PC-3 (cell line): ENCODE results near the gene TDRD12. TPM values are rescaled to one million over a fixed set of nuclear protein-coding genes. Genes with fewer than 3 reads are reported as not detected.

ENCODE experiments used
- ATAC-seq: fragments of 200-7000 bp; cut with Tn5 transposase; 2 replicates; pipeline ENCODE4 v1.9.1; 2020; ENCODE audit warnings: mild to moderate bottlenecking, moderate library complexity
- BruUV-seq: library from RNA; stranded (reverse); fragments of 400-500 nt; replicated peaks from 2 replicates; lab custom pipeline; 2021; lab: Mats Ljungman, UMichigan
- CTCF ChIA-PET: fragments of 300-600 bp; sonication (Branson Sonifier 250); formaldehyde crosslinking; loops from one replicate; lab custom pipeline; 2022; ENCODE audit warnings: antibody characterized with exemption; lab: Charles Lee
- POLR2A ChIA-PET: fragments of 300-600 bp; sonication (Branson Sonifier 250); formaldehyde crosslinking; loops from one replicate; lab custom pipeline; 2022; ENCODE audit warnings: antibody characterized with exemption; ENCODE audit not compliant: unreplicated experiment; lab: Charles Lee
- DNase-seq: peaks from one replicate; pipeline ENCODE4 v3.0.0-alpha.2; 2015
- H2AFZ ChIP-seq: fragments of 300-600 bp; sonication (generic); 2 replicates; pipeline ENCODE4 v1.6.0; 2016; ENCODE audit warnings: antibody characterized with exemption, low read length
- H3F3A ChIP-seq: fragments of 300-600 bp; sonication (generic); one replicate; pipeline ENCODE4 v1.6.0; 2017; ENCODE audit warnings: antibody characterized with exemption, low read length, control low read depth, mild to moderate bottlenecking; ENCODE audit not compliant: unreplicated experiment
- H3K27ac ChIP-seq: fragments of 300-600 bp; sonication (generic); 2 replicates; pipeline ENCODE4 v1.5.1; 2016; ENCODE audit warnings: mild to moderate bottlenecking, low read length
- H3K27me3 ChIP-seq: fragments of 300-600 bp; sonication (generic); 2 replicates; pipeline ENCODE4 v1.6.1; 2016; ENCODE audit warnings: low read length, mixed read lengths
- H3K36me3 ChIP-seq: fragments of 300-600 bp; sonication (generic); 2 replicates; pipeline ENCODE4 v1.6.1; 2016; ENCODE audit warnings: low read depth, mixed run types, low read length, mixed read lengths
- H3K4me1 ChIP-seq: fragments of 300-600 bp; sonication (generic); 2 replicates; pipeline ENCODE4 v1.5.1; 2016; ENCODE audit warnings: low read length; ENCODE audit not compliant: insufficient read depth
- H3K4me2 ChIP-seq: fragments of 300-600 bp; sonication (generic); 2 replicates; pipeline ENCODE4 v1.6.0; 2016; ENCODE audit warnings: low read length
- H3K4me3 ChIP-seq: fragments of 300-600 bp; sonication (generic); 2 replicates; pipeline ENCODE4 v1.5.1; 2016; ENCODE audit warnings: mild to moderate bottlenecking, low read length, mixed read lengths
- H3K79me2 ChIP-seq: fragments of 300-600 bp; sonication (generic); 2 replicates; pipeline ENCODE4 v1.6.1; 2017; ENCODE audit warnings: low read length, mixed read lengths
- H3K9ac ChIP-seq: fragments of 300-600 bp; sonication (generic); 2 replicates; pipeline ENCODE4 v1.6.0; 2016; ENCODE audit warnings: mild to moderate bottlenecking, low read length
- H3K9me2 ChIP-seq: fragments of 300-600 bp; sonication (generic); replicated peaks from 2 replicates; pipeline ENCODE4 v1.6.1; 2016; ENCODE audit warnings: mixed run types, low read length, mixed read lengths
- H3K9me3 ChIP-seq: fragments of 300-600 bp; sonication (generic); 2 replicates; pipeline ENCODE4 v1.6.1; 2016; ENCODE audit warnings: low read length, mixed read lengths
- H4K20me1 ChIP-seq: fragments of 300-600 bp; sonication (generic); 2 replicates; pipeline ENCODE4 v1.6.1; 2016; ENCODE audit warnings: low read length, mixed read lengths
- CTCF ChIP-seq: fragments of 300-600 bp; sonication (generic); conservative IDR thresholded peaks from 2 replicates; pipeline ENCODE4 v1.5.1; 2017; ENCODE audit warnings: antibody characterized with exemption, low read depth, mild to moderate bottlenecking, low read length
- EZH2 ChIP-seq: fragments of 300-600 bp; sonication (generic); IDR thresholded peaks from one replicate; pipeline ENCODE4 v1.6.1; 2017; ENCODE audit warnings: antibody characterized with exemption, mild to moderate bottlenecking, low read length; ENCODE audit not compliant: unreplicated experiment
- EZH2phosphoT487 ChIP-seq: fragments of 300-600 bp; sonication (generic); IDR thresholded peaks from 2 replicates; pipeline ENCODE4 v1.6.1; 2018; ENCODE audit warnings: mild to moderate bottlenecking, antibody characterized with exemption, low read length, borderline replicate concordance
- intact Hi-C: fragments of 100-400 bp; cut with micrococcal nuclease; formaldehyde crosslinking; loops from 2 replicates; pipeline ENCODE4 v1.9.0; 2023
- total RNA-seq: library from RNA; depleted of rRNA; stranded (reverse); fragments of >200 nt; gene quantifications from 2 replicates; pipeline ENCODE4 v1.2.3, GENCODE V29; 2014

The TDRD12 gene
- total RNA-seq, 1 experiment from 2014 or later, result not detected

GRCh38 chr19:32872391-32872790 is 152.8 kb downstream of the TDRD12 start:
- TF ChIP-seq CTCF, result no peak
- H3K9ac ChIP-seq, result no peak overlapping the region
- H3K4me1 ChIP-seq, result peaks cover 11% of the 10 kb centered on the region
- no TSS peak for BruUV-seq
- ChIA-PET CTCF (no interaction called here), POLR2A (no interaction called here)
- no peaks in the 10 kb centered on the region for H4K20me1 ChIP-seq
- intact Hi-C loops, result no loop called here
- no peaks in the 10 kb centered on the region for H3K79me2 ChIP-seq
- H3K4me2 ChIP-seq, result no peak overlapping the region
- no peak overlapping the region for H3K4me3 ChIP-seq
- H3K27me3 ChIP-seq, result no peaks in the 10 kb centered on the region
- DNase-seq (no peak), ATAC-seq (no peak)
- no peak overlapping the region for H2AFZ ChIP-seq
- no peaks in the 10 kb centered on the region for H3K9me3 ChIP-seq
- no peaks in the 10 kb centered on the region for H3K9me2 ChIP-seq
- H3F3A ChIP-seq, result no peaks in the 10 kb centered on the region
- no peaks in the 10 kb centered on the region for H3K36me3 ChIP-seq
- no peak overlapping the region for H3K27ac ChIP-seq

- no TSS peak for BruUV-seq
- Histone ChIP-seq H3K27ac (no peak overlapping the region), H4K20me1 (no peaks in the 10 kb centered on the region), H3K36me3 (no peaks in the 10 kb centered on the region), H2AFZ (no peak overlapping the region), H3K4me2 (no peak overlapping the region), H3K9ac (no peak overlapping the region), H3K4me1 (peaks cover 13% of the 10 kb centered on the region), H3K9me3 (no peaks in the 10 kb centered on the region), H3K79me2 (no peaks in the 10 kb centered on the region), H3F3A (no peaks in the 10 kb centered on the region), H3K27me3 (no peaks in the 10 kb centered on the region), H3K4me3 (no peak overlapping the region), H3K9me2 (no peaks in the 10 kb centered on the region)
- no peak for TF ChIP-seq CTCF
- TF ChIP-seq EZH2, result no peak
- TF ChIP-seq EZH2phosphoT487, result no peak
- intact Hi-C loops, result no loop called here
- ChIA-PET CTCF (no interaction called here), POLR2A (no interaction called here)
- DNase-seq (no peak), ATAC-seq (no peak)
Observed at GRCh38 chr19:32873247-32873959, 153.8 kb downstream of the TDRD12 start.

GRCh38 chr19:32874605-32875004 is 155.0 kb downstream of the TDRD12 start:
- Histone ChIP-seq H3K4me2 (no peak overlapping the region), H3K27ac (no peak overlapping the region), H3K4me1 (peaks cover 13% of the 10 kb centered on the region), H3K4me3 (no peak overlapping the region), H3K9ac (no peak overlapping the region), H3K9me3 (no peaks in the 10 kb centered on the region), H3K79me2 (no peaks in the 10 kb centered on the region), H4K20me1 (no peaks in the 10 kb centered on the region), H3K36me3 (no peaks in the 10 kb centered on the region), H2AFZ (no peak overlapping the region), H3K9me2 (no peaks in the 10 kb centered on the region), H3F3A (no peaks in the 10 kb centered on the region), H3K27me3 (no peaks in the 10 kb centered on the region)
- CTCF ChIA-PET, result no interaction called here
- no peak for DNase-seq
- BruUV-seq, result no TSS peak
- intact Hi-C loops, result no loop called here
- POLR2A ChIA-PET, result no interaction called here
- no peak for TF ChIP-seq EZH2
- TF ChIP-seq EZH2phosphoT487, result no peak
- TF ChIP-seq CTCF, result no peak
- ATAC-seq, result no peak
